Testis (tissue), 3 donors: ENCODE results near the gene PITPNC1. TPM values are rescaled to one million over a fixed set of nuclear protein-coding genes. Genes with fewer than 3 reads are reported as not detected.
"Not testable (repeated sequence)": the region's sequence is repeated elsewhere in the genome, so short reads cannot be mapped to it uniquely, and the experiment has no call there.

Experiments used
- DNase-seq: peaks from one replicate; pipeline ENCODE4 v3.0.0-alpha.2; 2019
- H3K27ac ChIP-seq, 2 donors: fragments of 200-600 bp; sonication (generic); one replicate each; pipeline ENCODE4 v1.5.1; 2019
- H3K27me3 ChIP-seq: fragments of 200-600 bp; sonication (generic); one replicate; pipeline ENCODE4 v1.5.1; 2019
- H3K36me3 ChIP-seq: fragments of 200-600 bp; sonication (generic); one replicate; pipeline ENCODE4 v1.5.1; 2017; ENCODE audit warnings: low read depth; ENCODE audit errors: missing control alignments
- H3K4me1 ChIP-seq: fragments of 200-600 bp; sonication (generic); one replicate; pipeline ENCODE4 v1.5.1; 2019
- H3K4me3 ChIP-seq, 2 donors: fragments of 200-600 bp; sonication (generic); one replicate each; pipeline ENCODE4 v1.5.1; 2017 to 2019
- H3K9me3 ChIP-seq: fragments of 200-600 bp; sonication (generic); one replicate; pipeline ENCODE4 v1.5.1; 2017
- POLR2A ChIP-seq: fragments of 450-650 bp; IDR thresholded peaks from one replicate; pipeline ENCODE4 v1.6.1; 2017; ENCODE audit warnings: antibody characterized with exemption, mild to moderate bottlenecking, moderate library complexity
- WGBS, 2 donors: methylation state at CpG; one replicate each; pipeline ENCODE4 v1.1.5; 2018; 5-methylcytosine and 5-hydroxymethylcytosine counted together
- intact Hi-C: fragments of 100-400 bp; cut with DNase I; formaldehyde crosslinking; loops from one replicate; pipeline ENCODE4 v1.15.1; 2023; ENCODE audit warnings: low total_unique reads
- polyA plus RNA-seq: library from polyadenylated mRNA; stranded (reverse); fragments of 350-450 nt; fragmentation: Illumina TruSeq; extraction: RNeasy Lipid Tissue Mini Kit (QIAGEN cat#74804); gene quantifications from one replicate; pipeline ENCODE4 v1.2.3, GENCODE V29; 2014; ENCODE audit warnings: low read depth, low replicate concordance; ENCODE audit not compliant: insufficient read depth
- total RNA-seq, 2 donors: library from RNA; depleted of rRNA; stranded (reverse); fragments of >200 nt; gene quantifications; one replicate each; pipeline ENCODE4 v1.2.3, GENCODE V29; 2016
- TF ChIP-seq, protein P1 (sequence below), 3 experiments: fragments of 450-650 bp in 2 of 3; fragments of 200-600 bp in 1 of 3; sonication (generic) in 1 of 3; IDR thresholded peaks; one replicate each; pipeline ENCODE4 v1.5.1; 2016 to 2019; ENCODE audit warnings: antibody characterized with exemption in 3 of 3, mild to moderate bottlenecking in 2 of 3, moderate library complexity in 1 of 3

Gene PITPNC1
- total and polyA plus RNA-seq, 3 donors from 2014 or later: 8.3 to 12.8 (median 12.2) TPM

DNA sequence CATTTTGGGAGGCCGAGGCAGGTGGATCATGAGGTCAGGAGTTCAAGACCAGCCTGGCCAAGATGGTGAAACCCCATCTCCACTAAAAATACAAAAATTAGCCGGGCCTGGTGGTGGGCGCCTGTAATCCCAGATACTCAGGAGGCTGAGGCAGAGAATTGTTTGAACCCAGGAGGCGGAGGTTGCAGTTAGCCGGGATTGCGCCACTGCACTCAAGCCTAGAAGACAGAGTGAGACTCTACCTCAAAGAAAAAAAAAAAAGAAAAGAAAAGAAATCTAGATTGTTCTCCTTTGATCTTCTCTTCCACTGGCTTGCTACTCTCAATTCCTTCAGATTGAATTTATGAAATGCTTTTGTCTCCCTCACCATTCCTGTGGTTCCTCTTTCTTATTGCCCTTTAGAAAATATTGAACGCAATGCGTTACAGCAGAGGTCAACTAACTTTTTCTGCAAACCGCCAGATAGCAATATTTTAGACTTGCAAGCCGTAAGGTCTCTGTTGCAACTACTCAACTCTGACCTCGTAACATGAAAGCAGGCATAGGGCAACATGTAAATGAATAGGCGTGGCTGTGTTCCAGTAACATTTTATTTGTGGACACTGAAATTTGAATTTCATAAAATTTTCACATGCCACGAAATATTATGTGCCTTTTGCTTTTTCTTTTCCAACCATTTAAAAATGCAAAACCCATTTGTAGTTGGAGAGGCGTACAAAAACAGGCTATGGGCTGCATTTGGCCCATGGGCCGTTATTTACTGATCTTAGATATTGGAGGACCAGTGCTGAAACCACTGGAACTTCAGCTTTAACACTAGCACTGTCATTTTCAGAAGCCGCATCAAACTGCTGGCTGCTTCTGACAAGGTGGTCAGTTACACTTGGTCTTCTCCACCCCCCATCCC lies 24.8 kb downstream of the PITPNC1 start:
- H3K4me1 ChIP-seq: peaks cover 5% of the 10 kb centered on the region
- no peak overlapping the region for H3K27ac ChIP-seq
- no peaks in the 10 kb centered on the region for H3K36me3 ChIP-seq
- H3K27me3 ChIP-seq: no peaks in the 10 kb centered on the region
- TF ChIP-seq, protein P1, sequence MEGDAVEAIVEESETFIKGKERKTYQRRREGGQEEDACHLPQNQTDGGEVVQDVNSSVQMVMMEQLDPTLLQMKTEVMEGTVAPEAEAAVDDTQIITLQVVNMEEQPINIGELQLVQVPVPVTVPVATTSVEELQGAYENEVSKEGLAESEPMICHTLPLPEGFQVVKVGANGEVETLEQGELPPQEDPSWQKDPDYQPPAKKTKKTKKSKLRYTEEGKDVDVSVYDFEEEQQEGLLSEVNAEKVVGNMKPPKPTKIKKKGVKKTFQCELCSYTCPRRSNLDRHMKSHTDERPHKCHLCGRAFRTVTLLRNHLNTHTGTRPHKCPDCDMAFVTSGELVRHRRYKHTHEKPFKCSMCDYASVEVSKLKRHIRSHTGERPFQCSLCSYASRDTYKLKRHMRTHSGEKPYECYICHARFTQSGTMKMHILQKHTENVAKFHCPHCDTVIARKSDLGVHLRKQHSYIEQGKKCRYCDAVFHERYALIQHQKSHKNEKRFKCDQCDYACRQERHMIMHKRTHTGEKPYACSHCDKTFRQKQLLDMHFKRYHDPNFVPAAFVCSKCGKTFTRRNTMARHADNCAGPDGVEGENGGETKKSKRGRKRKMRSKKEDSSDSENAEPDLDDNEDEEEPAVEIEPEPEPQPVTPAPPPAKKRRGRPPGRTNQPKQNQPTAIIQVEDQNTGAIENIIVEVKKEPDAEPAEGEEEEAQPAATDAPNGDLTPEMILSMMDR (IDR thresholded peaks at IDR 0.05): no peak
- TF ChIP-seq POLR2A: no peak
- 85 to 87% methylated on average over 16 of the region's 16 CpGs for WGBS, 2 donors
- H3K9me3 ChIP-seq: no peaks in the 10 kb centered on the region
- intact Hi-C loops: no loop called here
- no peak for DNase-seq
- no peak overlapping the region for H3K4me3 ChIP-seq

DNA sequence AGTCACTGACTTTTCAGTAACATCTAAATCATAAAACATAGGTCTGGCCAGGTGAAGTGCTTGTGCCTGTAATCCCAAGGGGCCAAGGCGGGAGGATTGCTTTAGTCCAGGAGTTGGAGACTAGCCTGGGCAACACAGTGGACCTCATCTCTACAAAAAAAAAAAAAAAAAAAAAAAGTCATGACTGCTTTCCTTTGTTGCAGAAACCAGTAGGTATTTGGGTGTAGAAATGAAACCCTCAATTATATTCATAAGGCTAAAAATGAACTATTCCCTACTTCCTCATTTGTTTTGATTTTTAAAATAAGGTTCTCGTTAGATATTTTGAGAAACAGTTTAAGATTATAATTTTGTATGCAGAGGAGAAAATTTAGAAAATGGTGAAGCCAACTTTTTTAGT lies 26.0 kb downstream of the PITPNC1 start:
- H3K27me3 ChIP-seq: no peaks in the 10 kb centered on the region
- no peak for TF ChIP-seq POLR2A
- TF ChIP-seq, protein P1 (IDR thresholded peaks at IDR 0.05): no peak
- WGBS, 2 donors: 68 to 71% methylated on average over 2 of the region's 2 CpGs
- no peak overlapping the region for H3K27ac ChIP-seq
- no peaks in the 10 kb centered on the region for H3K9me3 ChIP-seq
- intact Hi-C loops: no loop called here
- H3K4me1 ChIP-seq: peaks cover 5% of the 10 kb centered on the region
- H3K4me3 ChIP-seq: no peak overlapping the region
- no peak for DNase-seq
- H3K36me3 ChIP-seq: no peaks in the 10 kb centered on the region

DNA sequence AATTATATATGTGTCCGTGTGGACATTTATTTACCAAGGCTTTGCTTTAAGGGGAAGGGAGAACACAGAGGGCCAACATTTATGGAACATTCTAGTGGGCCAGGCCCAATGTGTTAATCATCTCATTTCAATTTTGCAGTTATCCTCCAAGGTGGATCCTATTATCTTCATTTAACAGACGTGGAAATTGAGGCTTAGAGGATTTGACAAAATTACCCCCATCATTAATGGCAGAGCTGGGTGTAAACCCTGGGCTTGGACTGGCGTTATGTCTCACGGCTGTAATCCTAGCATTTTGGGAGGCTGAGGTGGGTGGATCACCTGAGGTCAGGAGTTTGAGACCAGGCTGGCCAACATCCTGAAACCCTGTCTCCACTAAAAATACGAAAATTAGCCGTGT lies 26.4 kb downstream of the PITPNC1 start:
- WGBS, 2 donors: 82 to 86% methylated on average over 6 of the region's 6 CpGs
- Histone ChIP-seq H3K4me3 (no peak overlapping the region), H3K4me1 (peaks cover 5% of the 10 kb centered on the region), H3K36me3 (no peaks in the 10 kb centered on the region), H3K9me3 (no peaks in the 10 kb centered on the region), H3K27ac (no peak overlapping the region), H3K27me3 (no peaks in the 10 kb centered on the region)
- no peak for DNase-seq
- intact Hi-C loops: no loop called here
- no peak for TF ChIP-seq POLR2A
- TF ChIP-seq, protein P1 (IDR thresholded peaks at IDR 0.05): no peak

DNA sequence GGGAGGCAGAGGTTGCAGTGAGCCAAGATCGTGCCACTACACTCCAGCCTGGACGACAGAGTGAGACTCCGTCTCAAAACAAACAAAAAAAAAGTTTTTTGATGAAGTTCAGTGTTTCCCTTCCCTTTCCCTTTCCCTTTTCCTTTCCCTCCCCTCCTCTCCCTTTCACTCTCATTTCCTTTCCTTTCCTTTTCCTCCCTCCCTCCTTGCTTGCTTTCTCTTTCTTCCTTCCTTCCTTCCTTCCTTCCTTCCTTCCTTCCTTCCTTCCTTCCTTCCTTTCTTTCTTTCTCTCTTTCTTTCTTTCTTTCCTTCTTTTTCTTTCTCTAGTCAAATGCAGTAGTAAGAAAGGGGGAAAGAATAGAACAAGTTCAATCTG lies 31.4 kb downstream of the PITPNC1 start:
- H3K4me1 ChIP-seq, intact Hi-C loops, H3K27me3 ChIP-seq, H3K4me3 ChIP-seq, H3K27ac ChIP-seq, H3K9me3 ChIP-seq, H3K36me3 ChIP-seq, DNase-seq: not testable (repeated sequence)
- WGBS, 2 donors: 49 to 87% methylated on average over 3 of the region's 3 CpGs

DNA sequence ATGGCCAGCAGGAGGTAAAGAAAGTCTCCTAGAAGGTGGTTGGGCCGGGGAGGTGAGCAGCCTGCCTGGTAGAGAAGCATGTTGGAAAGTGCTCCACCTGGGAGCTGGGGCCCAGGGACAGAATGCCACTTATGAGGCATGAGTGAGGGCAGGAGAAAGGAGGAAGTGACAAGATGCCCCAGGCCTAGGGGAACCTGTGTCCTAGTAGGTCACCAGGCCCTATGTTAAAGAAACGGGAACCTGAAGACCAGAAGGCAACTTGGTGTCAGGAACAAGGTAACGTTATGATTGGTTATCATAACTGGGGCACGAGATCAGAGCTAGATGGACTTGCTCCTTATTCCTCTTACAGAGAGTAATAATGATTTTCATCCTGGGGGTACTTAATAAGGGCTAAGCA lies 34.3 kb downstream of the PITPNC1 start:
- intact Hi-C loops: no loop called here
- no peak overlapping the region for H3K4me3 ChIP-seq
- TF ChIP-seq, protein P1 (IDR thresholded peaks at IDR 0.05): no peak
- DNase-seq: no peak
- no peak overlapping the region for H3K27ac ChIP-seq
- WGBS, 2 donors: 85 to 91% methylated on average over 4 of the region's 4 CpGs
- no peaks in the 10 kb centered on the region for H3K36me3 ChIP-seq
- H3K9me3 ChIP-seq: no peaks in the 10 kb centered on the region
- H3K27me3 ChIP-seq: no peaks in the 10 kb centered on the region
- peaks cover 7% of the 10 kb centered on the region for H3K4me1 ChIP-seq
